Neural progenitor cell (in vitro differentiated cells): ENCODE results near the gene IRF9. TPM values are rescaled to one million over a fixed set of nuclear protein-coding genes. Genes with fewer than 3 reads are reported as not detected.

ENCODE experiments used
- DNase-seq: peaks from one replicate; pipeline ENCODE4 v3.0.0-alpha.2; 2016; ENCODE audit warnings: low spot score
- H2AFZ ChIP-seq: fragments of 200-600 bp; sonication (generic); replicated peaks from 2 replicates; pipeline ENCODE4 v1.6.1; 2016; ENCODE audit warnings: antibody characterized with exemption
- H3F3A ChIP-seq: fragments of 200-600 bp; sonication (generic); 2 replicates; pipeline ENCODE4 v1.6.1; 2016; ENCODE audit warnings: antibody characterized with exemption, low read depth
- H3K27ac ChIP-seq: fragments of 200-600 bp; sonication (generic); 2 replicates; pipeline ENCODE4 v1.5.1; 2016; ENCODE audit warnings: mild to moderate bottlenecking
- H3K27me3 ChIP-seq: fragments of 200-600 bp; sonication (generic); 2 replicates; pipeline ENCODE4 v1.6.1; 2016; ENCODE audit warnings: mild to moderate bottlenecking, moderate library complexity
- H3K36me3 ChIP-seq: fragments of 200-600 bp; sonication (generic); 2 replicates; pipeline ENCODE4 v1.5.1; 2016
- H3K4me1 ChIP-seq: fragments of 200-600 bp; sonication (generic); 2 replicates; pipeline ENCODE4 v1.6.1; 2016; ENCODE audit warnings: mixed run types
- H3K4me2 ChIP-seq: fragments of 200-600 bp; sonication (generic); 2 replicates; pipeline ENCODE4 v1.6.1; 2016
- H3K4me3 ChIP-seq: fragments of 200-600 bp; sonication (generic); 2 replicates; pipeline ENCODE4 v1.5.1; 2016
- H3K79me2 ChIP-seq: fragments of 200-600 bp; sonication (generic); 2 replicates; pipeline ENCODE4 v1.6.1; 2016; ENCODE audit warnings: low read depth
- H3K9ac ChIP-seq: fragments of 200-600 bp; sonication (generic); 2 replicates; pipeline ENCODE4 v1.6.1; 2016
- H3K9me3 ChIP-seq: fragments of 200-600 bp; sonication (generic); 2 replicates; pipeline ENCODE4 v1.5.1; 2016; ENCODE audit warnings: low read depth
- H4K20me1 ChIP-seq: fragments of 200-600 bp; sonication (generic); 2 replicates; pipeline ENCODE4 v1.6.1; 2016; ENCODE audit warnings: low read depth
- H3K27ac Mint-ChIP-seq: 3 replicates; pipeline ENCODE4 v1.8.0; 2021; ENCODE audit warnings: mixed read lengths
- H3K27me3 Mint-ChIP-seq: 2 replicates; pipeline ENCODE4 v1.8.0; 2022; ENCODE audit warnings: low read depth, mild to moderate bottlenecking, inconsistent platforms, moderate library complexity, mixed read lengths; ENCODE audit not compliant: insufficient read depth
- H3K36me3 Mint-ChIP-seq: 3 replicates; pipeline ENCODE4 v1.8.0; 2021; ENCODE audit warnings: mixed read lengths
- H3K4me1 Mint-ChIP-seq: 3 replicates; pipeline ENCODE4 v1.8.0; 2021; ENCODE audit warnings: mixed read lengths
- H3K4me3 Mint-ChIP-seq: 3 replicates; pipeline ENCODE4 v1.8.0; 2021; ENCODE audit warnings: mild to moderate bottlenecking, moderate library complexity, mixed read lengths
- H3K9me3 Mint-ChIP-seq: 3 replicates; pipeline ENCODE4 v1.8.0; 2020; ENCODE audit warnings: mixed read lengths
- EZH2 ChIP-seq: fragments of 200-600 bp; sonication (generic); IDR thresholded peaks from 2 replicates; pipeline ENCODE4 v1.6.1; 2017; ENCODE audit warnings: antibody characterized with exemption, mild to moderate bottlenecking, moderate library complexity
- EZH2phosphoT487 ChIP-seq: fragments of 200-600 bp; sonication (generic); IDR thresholded peaks from 2 replicates; pipeline ENCODE4 v1.6.1; 2017; ENCODE audit warnings: antibody characterized with exemption
- total RNA-seq: library from RNA; depleted of rRNA; stranded (reverse); fragments of >200 nt; gene quantifications from 2 replicates; pipeline ENCODE4 v1.2.3, GENCODE V29; 2015; ENCODE audit warnings: low replicate concordance
- TF ChIP-seq, protein P1 (sequence below): fragments of 200-600 bp; sonication (generic); IDR thresholded peaks from 2 replicates; pipeline ENCODE4 v1.5.1; 2017; ENCODE audit warnings: antibody characterized with exemption, mild to moderate bottlenecking

The IRF9 gene
- total RNA-seq, 1 donor from 2014 or later = 9.7 TPM

GRCh38 chr14:24156840-24157239 is 4.2 kb upstream of the IRF9 start:
- Histone ChIP-seq H3K9me3 (no peaks in the 10 kb centered on the region), H3K4me3 (no peak overlapping the region), H3F3A (peaks cover 8% of the 10 kb centered on the region), H3K36me3 (peaks cover 4% of the 10 kb centered on the region), H3K9ac (no peak overlapping the region), H3K4me1 (no peaks in the 10 kb centered on the region), H3K27ac (no peak overlapping the region), H3K79me2 (no peaks in the 10 kb centered on the region), H3K27me3 (no peaks in the 10 kb centered on the region), H2AFZ (no peak overlapping the region), H4K20me1 (peaks cover 5% of the 10 kb centered on the region), H3K4me2 (no peak overlapping the region)
- DNase-seq = no peak
- H3K27ac Mint-ChIP-seq = no peak overlapping the region
- peaks cover 2% of the 10 kb centered on the region for H3K27me3 Mint-ChIP-seq
- no peak overlapping the region for H3K4me3 Mint-ChIP-seq
- no peaks in the 10 kb centered on the region for H3K9me3 Mint-ChIP-seq
- TF ChIP-seq, protein P1, sequence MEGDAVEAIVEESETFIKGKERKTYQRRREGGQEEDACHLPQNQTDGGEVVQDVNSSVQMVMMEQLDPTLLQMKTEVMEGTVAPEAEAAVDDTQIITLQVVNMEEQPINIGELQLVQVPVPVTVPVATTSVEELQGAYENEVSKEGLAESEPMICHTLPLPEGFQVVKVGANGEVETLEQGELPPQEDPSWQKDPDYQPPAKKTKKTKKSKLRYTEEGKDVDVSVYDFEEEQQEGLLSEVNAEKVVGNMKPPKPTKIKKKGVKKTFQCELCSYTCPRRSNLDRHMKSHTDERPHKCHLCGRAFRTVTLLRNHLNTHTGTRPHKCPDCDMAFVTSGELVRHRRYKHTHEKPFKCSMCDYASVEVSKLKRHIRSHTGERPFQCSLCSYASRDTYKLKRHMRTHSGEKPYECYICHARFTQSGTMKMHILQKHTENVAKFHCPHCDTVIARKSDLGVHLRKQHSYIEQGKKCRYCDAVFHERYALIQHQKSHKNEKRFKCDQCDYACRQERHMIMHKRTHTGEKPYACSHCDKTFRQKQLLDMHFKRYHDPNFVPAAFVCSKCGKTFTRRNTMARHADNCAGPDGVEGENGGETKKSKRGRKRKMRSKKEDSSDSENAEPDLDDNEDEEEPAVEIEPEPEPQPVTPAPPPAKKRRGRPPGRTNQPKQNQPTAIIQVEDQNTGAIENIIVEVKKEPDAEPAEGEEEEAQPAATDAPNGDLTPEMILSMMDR = no peak
- TF ChIP-seq EZH2phosphoT487 = no peak
- no peak for TF ChIP-seq EZH2
- peaks cover 19% of the 10 kb centered on the region for H3K36me3 Mint-ChIP-seq
- peaks cover 11% of the 10 kb centered on the region for H3K4me1 Mint-ChIP-seq

- no peak overlapping the region for H3K9ac ChIP-seq
- Mint-ChIP-seq H3K4me3 (no peak overlapping the region), H3K9me3 (no peaks in the 10 kb centered on the region), H3K27me3 (peaks cover 2% of the 10 kb centered on the region), H3K27ac (no peak overlapping the region), H3K4me1 (peaks cover 12% of the 10 kb centered on the region), H3K36me3 (peaks cover 16% of the 10 kb centered on the region)
- no peaks in the 10 kb centered on the region for H3K9me3 ChIP-seq
- H3K4me3 ChIP-seq = no peak overlapping the region
- peaks cover 8% of the 10 kb centered on the region for H3F3A ChIP-seq
- TF ChIP-seq EZH2 (no peak), EZH2phosphoT487 (no peak)
- TF ChIP-seq, protein P1 = no peak
- H3K79me2 ChIP-seq = no peaks in the 10 kb centered on the region
- DNase-seq = no peak
- H3K4me1 ChIP-seq = no peaks in the 10 kb centered on the region
- no peak overlapping the region for H3K4me2 ChIP-seq
- H2AFZ ChIP-seq = no peak overlapping the region
- H4K20me1 ChIP-seq = peaks cover 5% of the 10 kb centered on the region
- no peak overlapping the region for H3K27ac ChIP-seq
- H3K36me3 ChIP-seq = peaks cover 4% of the 10 kb centered on the region
- no peaks in the 10 kb centered on the region for H3K27me3 ChIP-seq
Observed at GRCh38 chr14:24157331-24157730, 3.7 kb upstream of the IRF9 start.

- H3K4me3 ChIP-seq = no peak overlapping the region
- H3K27ac Mint-ChIP-seq = no peak overlapping the region
Observed at GRCh38 chr14:24159777-24160498, 1.1 kb upstream of the IRF9 start.

More at GRCh38 chr14:24159777-24160498, 1.1 kb upstream of the IRF9 start:
- TF ChIP-seq EZH2phosphoT487 = no peak
- no peak for TF ChIP-seq EZH2
- TF ChIP-seq, protein P1 = no peak
- Histone ChIP-seq H3K4me2 (no peak overlapping the region), H3K79me2 (no peaks in the 10 kb centered on the region), H3K36me3 (no peaks in the 10 kb centered on the region), H3F3A (peaks cover 8% of the 10 kb centered on the region), H3K4me1 (no peaks in the 10 kb centered on the region), H3K9me3 (no peaks in the 10 kb centered on the region), H2AFZ (no peak overlapping the region), H3K27me3 (no peaks in the 10 kb centered on the region), H3K27ac (no peak overlapping the region), H3K9ac (no peak overlapping the region), H4K20me1 (peaks cover 5% of the 10 kb centered on the region)
- no peak for DNase-seq
- Mint-ChIP-seq H3K4me3 (no peak overlapping the region), H3K36me3 (peaks cover 18% of the 10 kb centered on the region), H3K4me1 (peaks cover 12% of the 10 kb centered on the region), H3K9me3 (no peaks in the 10 kb centered on the region), H3K27me3 (peaks cover 4% of the 10 kb centered on the region)
